WTC11 (cell line): ENCODE data around the gene SNRNP35. TPM values are rescaled to one million over a fixed set of nuclear protein-coding genes. Genes with fewer than 3 reads are reported as not detected.
"Not testable (repeated sequence)": the region's sequence is repeated elsewhere in the genome, so short reads cannot be mapped to it uniquely, and the experiment has no call there.

Experiments
- ATAC-seq: fragments of 200-7000 bp; cut with Tn5 transposase; 2 replicates; pipeline ENCODE4 v1.10.0; 2021; ENCODE audit warnings: mild to moderate bottlenecking, moderate library complexity
- CTCF ChIA-PET: fragments of 300-600 bp; sonication (Branson Sonifier 250); formaldehyde crosslinking; loops from one replicate; lab custom pipeline; 2021; ENCODE audit warnings: antibody characterized with exemption; lab: Charles Lee
- POLR2A ChIA-PET: fragments of 350-600 bp; sonication (Branson Sonifier 250); formaldehyde crosslinking; loops from one replicate; lab custom pipeline; 2021; ENCODE audit warnings: antibody characterized with exemption; lab: Charles Lee
- DNase-seq: peaks from one replicate; pipeline ENCODE4 v3.0.0; 2021; ENCODE audit warnings: low spot score
- H3K27ac Mint-ChIP-seq: 2 replicates; pipeline ENCODE4 v1.8.0; 2021; ENCODE audit warnings: mixed read lengths
- H3K27me3 Mint-ChIP-seq: 2 replicates; pipeline ENCODE4 v1.8.0; 2021; ENCODE audit warnings: low read depth, mild to moderate bottlenecking, moderate library complexity, mixed read lengths
- H3K36me3 Mint-ChIP-seq: 2 replicates; pipeline ENCODE4 v1.8.0; 2021; ENCODE audit warnings: mixed read lengths
- H3K4me1 Mint-ChIP-seq: 2 replicates; pipeline ENCODE4 v1.8.0; 2022; ENCODE audit warnings: mixed read lengths
- H3K4me3 Mint-ChIP-seq: 2 replicates; pipeline ENCODE4 v1.8.0; 2021; ENCODE audit warnings: mild to moderate bottlenecking, moderate library complexity, mixed read lengths
- H3K9me3 Mint-ChIP-seq: 2 replicates; pipeline ENCODE4 v1.8.0; 2021; ENCODE audit warnings: mixed read lengths
- AFF4 ChIP-seq: sonication (generic); formaldehyde crosslinking; IDR thresholded peaks from 2 replicates; pipeline ENCODE4 v1.8.1; 2023; ENCODE audit warnings: mild to moderate bottlenecking, missing genetic modification reagents, borderline replicate concordance
- ATF2 ChIP-seq: sonication (generic); formaldehyde crosslinking; IDR thresholded peaks from 2 replicates; pipeline ENCODE4 v1.8.1; 2022; ENCODE audit warnings: low read depth, missing genetic modification reagents, borderline replicate concordance
- ATF6 ChIP-seq: sonication (generic); formaldehyde crosslinking; IDR thresholded peaks from 2 replicates; pipeline ENCODE4 v1.8.1; 2023; ENCODE audit warnings: mild to moderate bottlenecking, missing genetic modification reagents
- GTF2I ChIP-seq: fragments of 250-450 bp; sonication (Bioruptor Pico); conservative IDR thresholded peaks from 2 replicates; pipeline ENCODE4 v1.4.0; 2021; ENCODE audit warnings: mild to moderate bottlenecking
- IRF2 ChIP-seq: sonication (generic); formaldehyde crosslinking; IDR thresholded peaks from 2 replicates; pipeline ENCODE4 v1.8.0; 2022; ENCODE audit warnings: low read depth, missing genetic modification reagents, borderline replicate concordance
- KAT7 ChIP-seq: sonication (generic); formaldehyde crosslinking; IDR thresholded peaks from 2 replicates; pipeline ENCODE4 v1.8.1; 2023; ENCODE audit warnings: missing genetic modification reagents, mild to moderate bottlenecking, borderline replicate concordance
- SOX15 ChIP-seq: fragments of 250-450 bp; sonication (Bioruptor Pico); IDR thresholded peaks from 2 replicates; pipeline ENCODE4 v1.9.0; 2021; ENCODE audit warnings: mild to moderate bottlenecking
- ZNF121 ChIP-seq: sonication (generic); formaldehyde crosslinking; IDR thresholded peaks from 2 replicates; pipeline ENCODE4 v1.8.0; 2023; ENCODE audit warnings: missing genetic modification reagents
- ZNF416 ChIP-seq: fragments of 250-450 bp; sonication (Bioruptor Pico); IDR thresholded peaks from 2 replicates; pipeline ENCODE4 v1.9.0; 2021; ENCODE audit warnings: mild to moderate bottlenecking, inconsistent platforms
- total RNA-seq: library from RNA; stranded (reverse); gene quantifications from 3 replicates; pipeline ENCODE4 v1.2.3, GENCODE V29; 2021
- TF ChIP-seq, protein P1 (sequence below): fragments of 250-450 bp; sonication (Bioruptor Pico); IDR thresholded peaks from 2 replicates; pipeline ENCODE4 v2.1.2; 2022; ENCODE audit warnings: mild to moderate bottlenecking, moderate library complexity
- TF ChIP-seq, protein P2 (sequence below): sonication (generic); formaldehyde crosslinking; IDR thresholded peaks from 2 replicates; pipeline ENCODE4 v1.8.1; 2023; ENCODE audit warnings: mild to moderate bottlenecking, moderate library complexity, missing genetic modification reagents

SNRNP35 gene
- total RNA-seq, 1 experiment from 2014 or later = 20.0 TPM

- DNase-seq, H3K27me3 Mint-ChIP-seq, H3K36me3 Mint-ChIP-seq, H3K4me3 Mint-ChIP-seq, CTCF ChIA-PET, POLR2A ChIA-PET, H3K9me3 Mint-ChIP-seq, ATAC-seq, H3K4me1 Mint-ChIP-seq, H3K27ac Mint-ChIP-seq: not testable (repeated sequence)
Observed at GRCh38 chr12:123492339-123493039, 34.5 kb downstream of the SNRNP35 start.

GRCh38 chr12:123494124-123494851 is 36.3 kb downstream of the SNRNP35 start:
- no peak overlapping the region for H3K4me3 Mint-ChIP-seq
- TF ChIP-seq ATF2 = no peak
- TF ChIP-seq IRF2 = no peak
- TF ChIP-seq KAT7 (CRISPR knock-in tag) = no peak
- TF ChIP-seq, protein P1, sequence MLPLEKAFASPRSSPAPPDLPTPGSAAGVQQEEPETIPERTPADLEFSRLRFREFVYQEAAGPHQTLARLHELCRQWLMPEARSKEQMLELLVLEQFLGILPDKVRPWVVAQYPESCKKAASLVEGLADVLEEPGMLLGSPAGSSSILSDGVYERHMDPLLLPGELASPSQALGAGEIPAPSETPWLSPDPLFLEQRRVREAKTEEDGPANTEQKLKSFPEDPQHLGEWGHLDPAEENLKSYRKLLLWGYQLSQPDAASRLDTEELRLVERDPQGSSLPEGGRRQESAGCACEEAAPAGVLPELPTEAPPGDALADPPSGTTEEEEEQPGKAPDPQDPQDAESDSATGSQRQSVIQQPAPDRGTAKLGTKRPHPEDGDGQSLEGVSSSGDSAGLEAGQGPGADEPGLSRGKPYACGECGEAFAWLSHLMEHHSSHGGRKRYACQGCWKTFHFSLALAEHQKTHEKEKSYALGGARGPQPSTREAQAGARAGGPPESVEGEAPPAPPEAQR (CRISPR knock-in tag) = no peak
- TF ChIP-seq ATF6 (CRISPR knock-in tag) = no peak
- TF ChIP-seq ZNF416 = no peak
- no peak for TF ChIP-seq AFF4
- TF ChIP-seq ZNF121 (CRISPR knock-in tag) = no peak
- CTCF ChIA-PET = interaction anchor here (0.5 to 2.8 kb wide), 4 partner anchors 42 to 256 kb away, joined by 3 to 11 read pairs (median 3); no protein-coding TSS in a partner anchor
- H3K9me3 Mint-ChIP-seq = no peaks in the 10 kb centered on the region
- H3K27me3 Mint-ChIP-seq = no peaks in the 10 kb centered on the region
- peaks cover 4% of the 10 kb centered on the region; the same call in 1 of the 2 replicates for H3K36me3 Mint-ChIP-seq
- ATAC-seq (peak; percentile 46; the same call in 1 of the 2 replicates), DNase-seq (no peak)
- H3K4me1 Mint-ChIP-seq = no peaks in the 10 kb centered on the region; the same call in 1 of the 2 replicates
- POLR2A ChIA-PET = no interaction called here
- peak overlapping the region; percentile 68 for H3K27ac Mint-ChIP-seq

- Mint-ChIP-seq H3K27ac (no peak overlapping the region), H3K27me3 (no peaks in the 10 kb centered on the region), H3K4me1 (no peaks in the 10 kb centered on the region; the same call in 1 of the 2 replicates), H3K9me3 (no peaks in the 10 kb centered on the region), H3K36me3 (peaks cover 4% of the 10 kb centered on the region; the same call in 1 of the 2 replicates), H3K4me3 (no peak overlapping the region)
- TF ChIP-seq SOX15 (CRISPR knock-in tag) (no peak), ZNF121 (CRISPR knock-in tag) (peak; percentile 82), GTF2I (CRISPR knock-in tag) (no peak)
- TF ChIP-seq, protein P2, sequence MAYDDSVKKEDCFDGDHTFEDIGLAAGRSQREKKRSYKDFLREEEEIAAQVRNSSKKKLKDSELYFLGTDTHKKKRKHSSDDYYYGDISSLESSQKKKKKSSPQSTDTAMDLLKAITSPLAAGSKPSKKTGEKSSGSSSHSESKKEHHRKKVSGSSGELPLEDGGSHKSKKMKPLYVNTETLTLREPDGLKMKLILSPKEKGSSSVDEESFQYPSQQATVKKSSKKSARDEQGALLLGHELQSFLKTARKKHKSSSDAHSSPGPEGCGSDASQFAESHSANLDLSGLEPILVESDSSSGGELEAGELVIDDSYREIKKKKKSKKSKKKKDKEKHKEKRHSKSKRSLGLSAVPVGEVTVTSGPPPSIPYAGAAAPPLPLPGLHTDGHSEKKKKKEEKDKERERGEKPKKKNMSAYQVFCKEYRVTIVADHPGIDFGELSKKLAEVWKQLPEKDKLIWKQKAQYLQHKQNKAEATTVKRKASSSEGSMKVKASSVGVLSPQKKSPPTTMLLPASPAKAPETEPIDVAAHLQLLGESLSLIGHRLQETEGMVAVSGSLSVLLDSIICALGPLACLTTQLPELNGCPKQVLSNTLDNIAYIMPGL (CRISPR knock-in tag) = no peak
- CTCF ChIA-PET = interaction anchor here (0.7 kb wide), 1 partner anchor 85 kb away, joined by 3 read pairs; no protein-coding TSS in a partner anchor
- POLR2A ChIA-PET = interaction anchor here (0.6 kb wide), 1 partner anchor 1123 kb away, joined by 3 read pairs; no protein-coding TSS in a partner anchor
- ATAC-seq (no peak), DNase-seq (no peak)
Observed at GRCh38 chr12:123497065-123497464, 39.1 kb downstream of the SNRNP35 start.
